Mesothelial cell of epicardium (in vitro differentiated cells): ENCODE results near the gene CDHR5. TPM values are rescaled to one million over a fixed set of nuclear protein-coding genes. Genes with fewer than 3 reads are reported as not detected.

Source experiments
- DNase-seq, 2 experiments: peaks; one replicate each; pipeline ENCODE4 v3.0.0; 2021; ENCODE audit warnings: low spot score in 2 of 2; ENCODE audit not compliant: unreplicated experiment in 2 of 2
- H3K27ac Mint-ChIP-seq: 2 replicates; pipeline ENCODE4 v1.8.0; 2021; ENCODE audit warnings: mixed read lengths
- H3K27me3 Mint-ChIP-seq: 2 replicates; pipeline ENCODE4 v1.8.0; 2021; ENCODE audit warnings: low read depth, mixed read lengths
- H3K36me3 Mint-ChIP-seq: 2 replicates; pipeline ENCODE4 v1.8.0; 2021; ENCODE audit warnings: mixed read lengths
- H3K4me1 Mint-ChIP-seq: 2 replicates; pipeline ENCODE4 v1.8.0; 2021; ENCODE audit warnings: mixed read lengths
- H3K4me3 Mint-ChIP-seq: 2 replicates; pipeline ENCODE4 v1.8.0; 2021; ENCODE audit warnings: mild to moderate bottlenecking, moderate library complexity, mixed read lengths
- H3K9me3 Mint-ChIP-seq: 2 replicates; pipeline ENCODE4 v1.8.0; 2021; ENCODE audit warnings: mixed read lengths
- total RNA-seq: library from RNA; stranded (reverse); gene quantifications from 3 replicates; pipeline ENCODE4 v1.2.1, GENCODE V29; 2021
- TF ChIP-seq, protein P1 (sequence below): fragments of 200-600 bp; sonication (generic); IDR thresholded peaks from one replicate; pipeline ENCODE4 v1.5.0; 2021; ENCODE audit warnings: antibody characterized with exemption; ENCODE audit not compliant: unreplicated experiment

CDHR5 gene
- total RNA-seq, 1 donor from 2014 or later: 0.27 TPM

DNA sequence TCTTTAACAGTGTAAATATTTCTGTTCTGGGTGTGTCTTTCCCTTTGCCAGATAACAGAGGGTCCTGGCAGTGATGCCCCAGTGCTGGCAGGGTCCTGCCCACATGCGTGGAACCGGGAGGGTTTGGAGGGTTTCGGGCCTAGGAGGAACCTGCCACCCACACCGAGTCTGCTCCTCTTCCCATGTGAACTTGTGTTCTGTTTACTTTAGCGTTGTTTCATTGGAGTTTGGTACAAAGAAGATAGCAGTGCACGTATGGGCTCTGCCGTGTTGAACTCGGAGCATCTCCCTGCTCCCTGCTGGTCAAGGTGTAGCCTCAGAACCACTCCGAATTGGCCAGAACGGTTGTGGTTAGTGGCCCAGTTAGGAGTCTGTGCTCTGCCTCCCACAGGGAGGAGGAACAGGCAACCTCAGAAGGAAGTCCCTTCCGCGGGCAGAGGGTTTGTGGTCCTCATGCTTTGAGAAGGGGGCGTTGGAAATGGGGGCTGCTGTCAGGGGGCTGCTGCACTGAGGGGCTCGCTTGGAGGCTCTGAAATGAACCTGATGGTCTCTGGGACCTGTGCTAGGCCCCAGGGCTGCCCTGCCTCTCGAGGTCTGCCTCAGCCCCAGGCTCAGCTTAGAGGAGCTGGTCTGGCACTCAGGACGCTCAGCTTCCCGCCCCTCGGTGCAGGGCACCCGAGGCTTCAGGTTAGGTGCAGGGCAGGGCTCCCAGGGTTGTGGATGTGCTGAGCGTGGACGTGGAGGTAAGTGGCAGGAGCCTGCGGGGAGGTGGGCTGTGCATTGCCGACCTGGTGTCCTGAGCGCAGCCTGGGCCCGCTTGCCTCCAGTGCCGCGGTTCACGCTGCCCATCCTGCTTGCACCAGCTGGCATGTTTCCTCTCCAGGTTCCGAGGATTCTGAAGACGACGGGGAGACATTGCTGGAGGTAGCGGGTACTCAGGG, 38.1 kb downstream of the CDHR5 start:
- TF ChIP-seq, protein P1, sequence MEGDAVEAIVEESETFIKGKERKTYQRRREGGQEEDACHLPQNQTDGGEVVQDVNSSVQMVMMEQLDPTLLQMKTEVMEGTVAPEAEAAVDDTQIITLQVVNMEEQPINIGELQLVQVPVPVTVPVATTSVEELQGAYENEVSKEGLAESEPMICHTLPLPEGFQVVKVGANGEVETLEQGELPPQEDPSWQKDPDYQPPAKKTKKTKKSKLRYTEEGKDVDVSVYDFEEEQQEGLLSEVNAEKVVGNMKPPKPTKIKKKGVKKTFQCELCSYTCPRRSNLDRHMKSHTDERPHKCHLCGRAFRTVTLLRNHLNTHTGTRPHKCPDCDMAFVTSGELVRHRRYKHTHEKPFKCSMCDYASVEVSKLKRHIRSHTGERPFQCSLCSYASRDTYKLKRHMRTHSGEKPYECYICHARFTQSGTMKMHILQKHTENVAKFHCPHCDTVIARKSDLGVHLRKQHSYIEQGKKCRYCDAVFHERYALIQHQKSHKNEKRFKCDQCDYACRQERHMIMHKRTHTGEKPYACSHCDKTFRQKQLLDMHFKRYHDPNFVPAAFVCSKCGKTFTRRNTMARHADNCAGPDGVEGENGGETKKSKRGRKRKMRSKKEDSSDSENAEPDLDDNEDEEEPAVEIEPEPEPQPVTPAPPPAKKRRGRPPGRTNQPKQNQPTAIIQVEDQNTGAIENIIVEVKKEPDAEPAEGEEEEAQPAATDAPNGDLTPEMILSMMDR: no peak
- no peaks in the 10 kb centered on the region for H3K27me3 Mint-ChIP-seq
- H3K4me3 Mint-ChIP-seq: no peak overlapping the region
- H3K9me3 Mint-ChIP-seq: no peaks in the 10 kb centered on the region
- no peaks in the 10 kb centered on the region for H3K4me1 Mint-ChIP-seq
- DNase-seq: no peak
- H3K36me3 Mint-ChIP-seq: peaks cover 32% of the 10 kb centered on the region
- H3K27ac Mint-ChIP-seq: no peak overlapping the region

DNA sequence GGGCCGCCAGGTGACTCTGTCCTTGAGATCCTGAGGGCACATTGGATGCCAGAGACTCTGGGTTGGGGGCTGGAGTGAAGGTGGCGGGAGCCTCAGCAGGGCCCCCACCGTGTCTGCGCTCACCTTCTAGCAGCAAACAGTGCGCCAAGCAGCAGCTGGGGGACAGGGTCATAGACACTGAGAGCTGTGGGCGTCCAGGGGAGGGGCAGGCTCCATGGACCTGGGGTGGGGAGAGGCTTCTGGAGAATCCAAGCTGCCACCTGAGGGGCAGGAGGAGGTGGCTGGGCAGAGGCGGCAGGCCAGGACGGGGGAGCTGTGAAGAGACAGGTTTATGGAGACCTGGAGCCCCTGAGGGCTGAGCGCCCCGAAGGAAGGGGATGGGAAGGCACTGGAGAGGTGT, 40.5 kb downstream of the CDHR5 start:
- H3K36me3 Mint-ChIP-seq: peaks cover 17% of the 10 kb centered on the region

DNA sequence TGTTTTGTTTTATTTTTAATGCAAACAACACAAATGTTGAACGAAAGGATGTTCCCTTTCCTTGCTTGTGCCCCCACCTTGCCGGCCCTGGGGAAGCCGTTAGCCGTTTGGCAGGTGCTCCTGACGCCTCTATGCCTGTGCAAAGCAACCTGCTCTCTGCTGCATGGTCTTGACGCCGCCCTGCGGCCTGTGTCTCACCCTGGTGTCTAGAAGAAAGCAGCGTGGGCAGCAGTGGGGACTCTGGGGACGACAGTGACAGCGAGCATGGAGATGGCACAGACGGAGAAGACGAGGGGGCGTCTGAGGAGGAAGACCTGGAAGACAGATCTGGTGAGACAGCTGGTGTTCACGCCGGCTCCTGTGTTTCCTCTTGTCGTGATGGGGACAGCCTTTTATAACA, 43.0 kb downstream of the CDHR5 start:
- H3K9me3 Mint-ChIP-seq: no peaks in the 10 kb centered on the region
- H3K27me3 Mint-ChIP-seq: no peaks in the 10 kb centered on the region
- peaks cover 8% of the 10 kb centered on the region for H3K36me3 Mint-ChIP-seq

More for the DNA sequence above, 40.5 kb downstream of the CDHR5 start:
- H3K4me3 Mint-ChIP-seq: no peak overlapping the region
- DNase-seq: no peak
- no peaks in the 10 kb centered on the region for H3K9me3 Mint-ChIP-seq
- peaks cover 7% of the 10 kb centered on the region for H3K4me1 Mint-ChIP-seq
- TF ChIP-seq, protein P1: no peak
- H3K27me3 Mint-ChIP-seq: no peaks in the 10 kb centered on the region
- H3K27ac Mint-ChIP-seq: no peak overlapping the region

DNA sequence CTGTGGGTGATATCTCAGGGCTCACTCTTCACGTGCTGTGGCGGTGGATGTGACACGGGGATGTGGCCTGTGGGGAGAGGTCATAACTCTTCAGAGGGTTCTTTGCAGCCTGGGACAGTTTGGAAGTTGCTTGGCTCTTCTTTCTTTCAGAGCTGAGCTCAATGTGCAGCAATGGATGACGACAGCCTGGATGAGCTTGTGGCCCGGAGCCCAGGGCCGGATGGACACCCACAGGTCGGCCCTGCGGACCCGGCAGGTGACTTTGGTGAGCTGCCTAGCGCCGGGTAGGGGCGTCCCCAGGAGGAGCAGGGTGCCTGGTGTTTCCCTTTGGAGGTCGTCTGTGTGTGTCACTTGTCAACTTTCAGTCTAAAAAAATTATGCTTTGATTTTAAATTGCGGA, 43.4 kb downstream of the CDHR5 start:
- H3K27ac Mint-ChIP-seq: no peak overlapping the region
- H3K27me3 Mint-ChIP-seq: no peaks in the 10 kb centered on the region
- H3K4me3 Mint-ChIP-seq: no peak overlapping the region

More for the DNA sequence above, 43.0 kb downstream of the CDHR5 start:
- Mint-ChIP-seq H3K4me1 (peaks cover 26% of the 10 kb centered on the region), H3K27ac (no peak overlapping the region), H3K4me3 (no peak overlapping the region)
- TF ChIP-seq, protein P1: no peak
- no peak for DNase-seq

DNA sequence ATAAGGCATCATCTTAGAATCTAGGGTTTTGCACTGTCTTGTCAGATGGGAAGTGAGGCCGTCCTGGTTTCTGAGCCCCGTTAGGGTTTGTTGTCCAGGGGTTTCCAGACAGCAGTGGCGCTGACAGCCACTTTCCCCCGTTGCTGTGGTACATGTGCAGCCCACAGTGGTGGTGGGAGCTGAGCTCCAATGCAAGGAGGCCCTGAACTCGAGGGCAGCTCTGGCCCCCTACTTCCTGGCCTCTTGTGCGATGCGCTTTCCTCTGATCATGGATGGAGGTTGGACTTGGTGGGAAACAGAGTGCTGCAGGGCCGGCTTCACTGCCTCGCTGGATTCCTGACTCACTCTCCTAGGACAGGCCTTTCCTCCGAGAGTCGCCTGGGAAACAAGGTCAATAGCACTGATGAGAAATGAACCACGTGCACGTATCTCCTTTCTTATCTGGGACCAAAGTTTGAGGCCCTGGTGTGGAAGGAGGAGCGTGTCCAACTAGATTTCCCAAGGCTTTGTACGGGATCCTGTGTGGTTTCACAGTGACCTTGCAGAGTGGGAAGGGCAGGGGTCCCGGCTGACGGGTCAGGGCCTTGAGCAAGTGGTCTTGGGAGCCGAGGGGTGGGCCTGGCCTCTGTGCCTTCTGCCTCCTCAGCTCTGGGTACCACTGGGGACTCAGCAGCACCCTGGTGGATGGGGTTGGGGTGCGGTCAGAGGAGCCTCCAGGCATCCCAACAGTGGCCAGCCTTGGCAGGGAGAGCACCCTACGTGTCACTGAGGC, 44.7 kb downstream of the CDHR5 start:
- H3K4me1 Mint-ChIP-seq: peaks cover 28% of the 10 kb centered on the region
- no peak for DNase-seq
- H3K4me3 Mint-ChIP-seq: peak overlapping the region; percentile 32
- H3K27me3 Mint-ChIP-seq: peaks cover 2% of the 10 kb centered on the region
- no peak overlapping the region for H3K27ac Mint-ChIP-seq
- TF ChIP-seq, protein P1: no peak
- H3K36me3 Mint-ChIP-seq: peaks cover 3% of the 10 kb centered on the region
- no peaks in the 10 kb centered on the region for H3K9me3 Mint-ChIP-seq

More for the DNA sequence above, 43.4 kb downstream of the CDHR5 start:
- Mint-ChIP-seq H3K4me1 (peaks cover 26% of the 10 kb centered on the region), H3K9me3 (no peaks in the 10 kb centered on the region), H3K36me3 (peaks cover 6% of the 10 kb centered on the region)
- no peak for DNase-seq
- TF ChIP-seq, protein P1: no peak
